ENCODE results near the gene SLC16A12.

- no peak for TF ChIP-seq POLR2AphosphoS5 (IDR thresholded peaks at IDR 0.05)
- no peak for TF ChIP-seq CTCF (IDR thresholded peaks at IDR 0.05 in 8 of 11, conservative IDR thresholded peaks at IDR 0.05 in 3 of 11)
- TF ChIP-seq POLR2A (IDR thresholded peaks at IDR 0.05): no peak
Observed at GRCh38 chr10:89535171-89536012, at the start of gene SLC16A12.

Data from spleen (tissue), 7 donors.